ENCODE measurements around the gene ZCCHC7. TPM values are rescaled to one million over a fixed set of nuclear protein-coding genes. Genes with fewer than 3 reads are reported as not detected.

Gene ZCCHC7
- total and polyA plus RNA-seq, 2 experiments from 2014 or later = 29.8 to 38.8 TPM

DNA sequence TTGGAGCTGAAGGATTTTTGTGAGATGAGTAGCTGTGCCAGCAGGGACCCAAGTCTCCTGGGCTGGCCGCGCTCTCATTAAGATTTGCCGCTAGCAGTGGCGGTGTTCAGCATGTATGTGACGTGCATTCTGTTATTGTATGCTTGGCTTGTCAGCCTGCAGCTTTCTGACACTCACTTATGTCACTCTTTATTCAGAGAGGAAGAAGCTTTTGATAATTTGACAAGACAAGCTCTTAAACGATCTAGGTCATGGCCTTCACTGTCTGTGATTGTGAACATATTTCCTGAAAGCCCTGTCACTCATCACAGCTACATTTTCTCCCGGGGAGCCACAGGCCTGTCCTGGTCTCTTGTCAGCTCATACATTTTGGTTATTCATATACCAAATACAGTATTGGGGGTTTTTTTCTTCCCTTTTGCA, 203.9 kb downstream of the ZCCHC7 start:
- Histone ChIP-seq H3K27me3 (ENCODE audit: insufficient read depth) (no peaks in the 10 kb centered on the region), H3K4me1 (ENCODE audit: insufficient read depth) (no peaks in the 10 kb centered on the region), H3K9me2 (ENCODE audit: insufficient read depth) (no peaks in the 10 kb centered on the region), H3K4me3 (no peak overlapping the region), H3K4me2 (no peak overlapping the region), H3F3A (replicated peaks; ENCODE audit: low read depth) (no peaks in the 10 kb centered on the region), H3K79me2 (replicated peaks; ENCODE audit: insufficient read depth) (no peaks in the 10 kb centered on the region), H3K36me3 (ENCODE audit: insufficient read depth) (no peaks in the 10 kb centered on the region), H2AFZ (no peak overlapping the region), H3K27ac (ENCODE audit: low read depth) (no peak overlapping the region), H4K20me1 (replicated peaks; ENCODE audit: insufficient read depth) (no peaks in the 10 kb centered on the region; the same call in none of the 2 replicates)
- no peaks in the 10 kb centered on the region for H3K9me3 Mint-ChIP-seq
- H3K4me3 Mint-ChIP-seq = no peak overlapping the region; the same call in 2 of the 3 replicates
- ATAC-seq (peak; percentile 45; the same call in 2 of the 3 replicates), DNase-seq (ENCODE audit: low spot score) (no peak)
- H3K27ac Mint-ChIP-seq = no peak overlapping the region
- peaks cover 8% of the 10 kb centered on the region for H3K4me1 Mint-ChIP-seq
- TF ChIP-seq, protein P1, sequence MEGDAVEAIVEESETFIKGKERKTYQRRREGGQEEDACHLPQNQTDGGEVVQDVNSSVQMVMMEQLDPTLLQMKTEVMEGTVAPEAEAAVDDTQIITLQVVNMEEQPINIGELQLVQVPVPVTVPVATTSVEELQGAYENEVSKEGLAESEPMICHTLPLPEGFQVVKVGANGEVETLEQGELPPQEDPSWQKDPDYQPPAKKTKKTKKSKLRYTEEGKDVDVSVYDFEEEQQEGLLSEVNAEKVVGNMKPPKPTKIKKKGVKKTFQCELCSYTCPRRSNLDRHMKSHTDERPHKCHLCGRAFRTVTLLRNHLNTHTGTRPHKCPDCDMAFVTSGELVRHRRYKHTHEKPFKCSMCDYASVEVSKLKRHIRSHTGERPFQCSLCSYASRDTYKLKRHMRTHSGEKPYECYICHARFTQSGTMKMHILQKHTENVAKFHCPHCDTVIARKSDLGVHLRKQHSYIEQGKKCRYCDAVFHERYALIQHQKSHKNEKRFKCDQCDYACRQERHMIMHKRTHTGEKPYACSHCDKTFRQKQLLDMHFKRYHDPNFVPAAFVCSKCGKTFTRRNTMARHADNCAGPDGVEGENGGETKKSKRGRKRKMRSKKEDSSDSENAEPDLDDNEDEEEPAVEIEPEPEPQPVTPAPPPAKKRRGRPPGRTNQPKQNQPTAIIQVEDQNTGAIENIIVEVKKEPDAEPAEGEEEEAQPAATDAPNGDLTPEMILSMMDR (conservative IDR thresholded peaks at IDR 0.05; ENCODE audit: low read depth in 2 of 2) = no peak
- TF ChIP-seq STAT1 (IDR thresholded peaks at IDR 0.05; ENCODE audit: unreplicated experiment) (no peak), JUNB (IDR thresholded peaks at IDR 0.05; ENCODE audit: unreplicated experiment) (no peak), ZNF114 (CRISPR knock-in tag; IDR thresholded peaks at IDR 0.05) (no peak), CREB1 (CRISPR knock-in tag; IDR thresholded peaks at IDR 0.05; ENCODE audit: low read depth) (no peak), NANOG (IDR thresholded peaks at IDR 0.05; ENCODE audit: borderline replicate concordance) (no peak), ZNF331 (CRISPR knock-in tag; IDR thresholded peaks at IDR 0.05; ENCODE audit: low read depth) (no peak), POLR2AphosphoS5 (IDR thresholded peaks at IDR 0.05; ENCODE audit: low read depth) (no peak), EZH2phosphoT487 (IDR thresholded peaks at IDR 0.05; ENCODE audit: unreplicated experiment) (no peak)
- TF ChIP-seq, protein P2, sequence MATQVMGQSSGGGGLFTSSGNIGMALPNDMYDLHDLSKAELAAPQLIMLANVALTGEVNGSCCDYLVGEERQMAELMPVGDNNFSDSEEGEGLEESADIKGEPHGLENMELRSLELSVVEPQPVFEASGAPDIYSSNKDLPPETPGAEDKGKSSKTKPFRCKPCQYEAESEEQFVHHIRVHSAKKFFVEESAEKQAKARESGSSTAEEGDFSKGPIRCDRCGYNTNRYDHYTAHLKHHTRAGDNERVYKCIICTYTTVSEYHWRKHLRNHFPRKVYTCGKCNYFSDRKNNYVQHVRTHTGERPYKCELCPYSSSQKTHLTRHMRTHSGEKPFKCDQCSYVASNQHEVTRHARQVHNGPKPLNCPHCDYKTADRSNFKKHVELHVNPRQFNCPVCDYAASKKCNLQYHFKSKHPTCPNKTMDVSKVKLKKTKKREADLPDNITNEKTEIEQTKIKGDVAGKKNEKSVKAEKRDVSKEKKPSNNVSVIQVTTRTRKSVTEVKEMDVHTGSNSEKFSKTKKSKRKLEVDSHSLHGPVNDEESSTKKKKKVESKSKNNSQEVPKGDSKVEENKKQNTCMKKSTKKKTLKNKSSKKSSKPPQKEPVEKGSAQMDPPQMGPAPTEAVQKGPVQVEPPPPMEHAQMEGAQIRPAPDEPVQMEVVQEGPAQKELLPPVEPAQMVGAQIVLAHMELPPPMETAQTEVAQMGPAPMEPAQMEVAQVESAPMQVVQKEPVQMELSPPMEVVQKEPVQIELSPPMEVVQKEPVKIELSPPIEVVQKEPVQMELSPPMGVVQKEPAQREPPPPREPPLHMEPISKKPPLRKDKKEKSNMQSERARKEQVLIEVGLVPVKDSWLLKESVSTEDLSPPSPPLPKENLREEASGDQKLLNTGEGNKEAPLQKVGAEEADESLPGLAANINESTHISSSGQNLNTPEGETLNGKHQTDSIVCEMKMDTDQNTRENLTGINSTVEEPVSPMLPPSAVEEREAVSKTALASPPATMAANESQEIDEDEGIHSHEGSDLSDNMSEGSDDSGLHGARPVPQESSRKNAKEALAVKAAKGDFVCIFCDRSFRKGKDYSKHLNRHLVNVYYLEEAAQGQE (IDR thresholded peaks at IDR 0.05; ENCODE audit: unreplicated experiment) = no peak
- TF ChIP-seq, protein P3, sequence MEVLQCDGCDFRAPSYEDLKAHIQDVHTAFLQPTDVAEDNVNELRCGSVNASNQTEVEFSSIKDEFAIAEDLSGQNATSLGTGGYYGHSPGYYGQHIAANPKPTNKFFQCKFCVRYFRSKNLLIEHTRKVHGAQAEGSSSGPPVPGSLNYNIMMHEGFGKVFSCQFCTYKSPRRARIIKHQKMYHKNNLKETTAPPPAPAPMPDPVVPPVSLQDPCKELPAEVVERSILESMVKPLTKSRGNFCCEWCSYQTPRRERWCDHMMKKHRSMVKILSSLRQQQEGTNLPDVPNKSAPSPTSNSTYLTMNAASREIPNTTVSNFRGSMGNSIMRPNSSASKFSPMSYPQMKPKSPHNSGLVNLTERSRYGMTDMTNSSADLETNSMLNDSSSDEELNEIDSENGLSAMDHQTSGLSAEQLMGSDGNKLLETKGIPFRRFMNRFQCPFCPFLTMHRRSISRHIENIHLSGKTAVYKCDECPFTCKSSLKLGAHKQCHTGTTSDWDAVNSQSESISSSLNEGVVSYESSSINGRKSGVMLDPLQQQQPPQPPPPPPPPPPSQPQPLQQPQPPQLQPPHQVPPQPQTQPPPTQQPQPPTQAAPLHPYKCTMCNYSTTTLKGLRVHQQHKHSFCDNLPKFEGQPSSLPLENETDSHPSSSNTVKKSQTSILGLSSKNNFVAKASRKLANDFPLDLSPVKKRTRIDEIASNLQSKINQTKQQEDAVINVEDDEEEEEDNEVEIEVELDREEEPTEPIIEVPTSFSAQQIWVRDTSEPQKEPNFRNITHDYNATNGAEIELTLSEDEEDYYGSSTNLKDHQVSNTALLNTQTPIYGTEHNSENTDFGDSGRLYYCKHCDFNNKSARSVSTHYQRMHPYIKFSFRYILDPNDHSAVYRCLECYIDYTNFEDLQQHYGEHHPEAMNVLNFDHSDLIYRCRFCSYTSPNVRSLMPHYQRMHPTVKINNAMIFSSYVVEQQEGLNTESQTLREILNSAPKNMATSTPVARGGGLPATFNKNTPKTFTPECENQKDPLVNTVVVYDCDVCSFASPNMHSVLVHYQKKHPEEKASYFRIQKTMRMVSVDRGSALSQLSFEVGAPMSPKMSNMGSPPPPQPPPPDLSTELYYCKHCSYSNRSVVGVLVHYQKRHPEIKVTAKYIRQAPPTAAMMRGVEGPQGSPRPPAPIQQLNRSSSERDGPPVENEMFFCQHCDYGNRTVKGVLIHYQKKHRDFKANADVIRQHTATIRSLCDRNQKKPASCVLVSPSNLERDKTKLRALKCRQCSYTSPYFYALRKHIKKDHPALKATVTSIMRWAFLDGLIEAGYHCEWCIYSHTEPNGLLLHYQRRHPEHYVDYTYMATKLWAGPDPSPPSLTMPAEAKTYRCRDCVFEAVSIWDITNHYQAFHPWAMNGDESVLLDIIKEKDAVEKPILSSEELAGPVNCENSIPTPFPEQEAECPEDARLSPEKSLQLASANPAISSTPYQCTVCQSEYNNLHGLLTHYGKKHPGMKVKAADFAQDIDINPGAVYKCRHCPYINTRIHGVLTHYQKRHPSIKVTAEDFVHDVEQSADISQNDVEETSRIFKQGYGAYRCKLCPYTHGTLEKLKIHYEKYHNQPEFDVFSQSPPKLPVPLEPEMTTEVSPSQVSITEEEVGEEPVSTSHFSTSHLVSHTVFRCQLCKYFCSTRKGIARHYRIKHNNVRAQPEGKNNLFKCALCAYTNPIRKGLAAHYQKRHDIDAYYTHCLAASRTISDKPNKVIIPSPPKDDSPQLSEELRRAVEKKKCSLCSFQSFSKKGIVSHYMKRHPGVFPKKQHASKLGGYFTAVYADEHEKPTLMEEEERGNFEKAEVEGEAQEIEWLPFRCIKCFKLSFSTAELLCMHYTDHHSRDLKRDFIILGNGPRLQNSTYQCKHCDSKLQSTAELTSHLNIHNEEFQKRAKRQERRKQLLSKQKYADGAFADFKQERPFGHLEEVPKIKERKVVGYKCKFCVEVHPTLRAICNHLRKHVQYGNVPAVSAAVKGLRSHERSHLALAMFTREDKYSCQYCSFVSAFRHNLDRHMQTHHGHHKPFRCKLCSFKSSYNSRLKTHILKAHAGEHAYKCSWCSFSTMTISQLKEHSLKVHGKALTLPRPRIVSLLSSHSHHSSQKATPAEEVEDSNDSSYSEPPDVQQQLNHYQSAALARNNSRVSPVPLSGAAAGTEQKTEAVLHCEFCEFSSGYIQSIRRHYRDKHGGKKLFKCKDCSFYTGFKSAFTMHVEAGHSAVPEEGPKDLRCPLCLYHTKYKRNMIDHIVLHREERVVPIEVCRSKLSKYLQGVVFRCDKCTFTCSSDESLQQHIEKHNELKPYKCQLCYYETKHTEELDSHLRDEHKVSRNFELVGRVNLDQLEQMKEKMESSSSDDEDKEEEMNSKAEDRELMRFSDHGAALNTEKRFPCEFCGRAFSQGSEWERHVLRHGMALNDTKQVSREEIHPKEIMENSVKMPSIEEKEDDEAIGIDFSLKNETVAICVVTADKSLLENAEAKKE (CRISPR knock-in tag; IDR thresholded peaks at IDR 0.05) = no peak
- TF ChIP-seq, protein P4, sequence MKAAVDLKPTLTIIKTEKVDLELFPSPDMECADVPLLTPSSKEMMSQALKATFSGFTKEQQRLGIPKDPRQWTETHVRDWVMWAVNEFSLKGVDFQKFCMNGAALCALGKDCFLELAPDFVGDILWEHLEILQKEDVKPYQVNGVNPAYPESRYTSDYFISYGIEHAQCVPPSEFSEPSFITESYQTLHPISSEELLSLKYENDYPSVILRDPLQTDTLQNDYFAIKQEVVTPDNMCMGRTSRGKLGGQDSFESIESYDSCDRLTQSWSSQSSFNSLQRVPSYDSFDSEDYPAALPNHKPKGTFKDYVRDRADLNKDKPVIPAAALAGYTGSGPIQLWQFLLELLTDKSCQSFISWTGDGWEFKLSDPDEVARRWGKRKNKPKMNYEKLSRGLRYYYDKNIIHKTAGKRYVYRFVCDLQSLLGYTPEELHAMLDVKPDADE (IDR thresholded peaks at IDR 0.05) = no peak
- H3K27me3 Mint-ChIP-seq (ENCODE audit: insufficient read depth, low read depth, poor library complexity) = no peaks in the 10 kb centered on the region
- H3K36me3 Mint-ChIP-seq (ENCODE audit: low read depth) = no peaks in the 10 kb centered on the region
